Muscle of leg (tissue), 11 donors: Measurements from ENCODE around the gene GABBR2. TPM values are rescaled to one million over a fixed set of nuclear protein-coding genes. Genes with fewer than 3 reads are reported as not detected.
"Not testable (repeated sequence)": the region's sequence is repeated elsewhere in the genome, so short reads cannot be mapped to it uniquely, and the experiment has no call there.

ENCODE experiments used
- DNase-seq: peaks from one replicate; pipeline ENCODE4 v3.0.0; 2013
- H3K27ac ChIP-seq: one replicate; pipeline ENCODE4 v1.5.1; 2013; ENCODE audit warnings: mild to moderate bottlenecking, low read length, control low read depth
- H3K27me3 ChIP-seq: one replicate; pipeline ENCODE4 v1.6.1; 2013; ENCODE audit warnings: low read length; ENCODE audit not compliant: control insufficient read depth, insufficient read depth
- H3K36me3 ChIP-seq: one replicate; pipeline ENCODE4 v1.6.1; 2013; ENCODE audit warnings: low read length; ENCODE audit not compliant: control insufficient read depth, insufficient read depth
- H3K4me1 ChIP-seq: one replicate; pipeline ENCODE4 v1.6.1; 2013; ENCODE audit warnings: low read length; ENCODE audit not compliant: control insufficient read depth, insufficient read depth
- H3K4me3 ChIP-seq: one replicate; pipeline ENCODE4 v1.5.1; 2013; ENCODE audit warnings: low read length, control low read depth
- H3K9me3 ChIP-seq: replicated peaks from 2 replicates; pipeline ENCODE4 v1.6.1; 2013; ENCODE audit warnings: low read depth, low read length; ENCODE audit not compliant: control insufficient read depth
- WGBS: methylation state at CpG from one replicate; pipeline ENCODE4 v1.1.5; 2013; ENCODE audit warnings: missing lambda C conversion rate; ENCODE audit not compliant: insufficient coverage; 5-methylcytosine and 5-hydroxymethylcytosine counted together
- polyA plus RNA-seq, 8 donors: library from polyadenylated mRNA; unstranded; fragments of 120-200 nt; gene quantifications; one replicate each; pipeline versions ENCODE4 v1.2.1 to v1.2.3, GENCODE V29; 2013; ENCODE audit warnings: inconsistent platforms in 1 of 8, low replicate concordance in 1 of 8; ENCODE audit not compliant: insufficient read length in 8 of 8, insufficient read depth in 1 of 8
- total RNA-seq: library from RNA; stranded (reverse); fragments of 120-200 nt; gene quantifications from one replicate; pipeline ENCODE4 v1.2.4, GENCODE V29; 2013

GABBR2 gene
- total and polyA plus RNA-seq, 9 donors, result 0.35 to 1.6 (median 0.89) TPM

- WGBS, result 91% methylated on average over 4 of the region's 8 CpGs
- H3K9me3 ChIP-seq, H3K4me1 ChIP-seq, H3K4me3 ChIP-seq, DNase-seq, H3K27ac ChIP-seq, H3K27me3 ChIP-seq, H3K36me3 ChIP-seq: not testable (repeated sequence)
Measured at GRCh38 chr9:98501259-98501658, 207.5 kb downstream of the GABBR2 start.

GRCh38 chr9:98500337-98500919 is 208.3 kb downstream of the GABBR2 start:
- no peaks in the 10 kb centered on the region for H3K36me3 ChIP-seq
- no peak for DNase-seq
- no peak overlapping the region for H3K27ac ChIP-seq
- peaks cover 2% of the 10 kb centered on the region for H3K27me3 ChIP-seq
- no peak overlapping the region for H3K4me3 ChIP-seq
- peaks cover 4% of the 10 kb centered on the region for H3K4me1 ChIP-seq
- 93% methylated on average over 4 of the region's 7 CpGs for WGBS
- H3K9me3 ChIP-seq, result no peaks in the 10 kb centered on the region

DNA sequence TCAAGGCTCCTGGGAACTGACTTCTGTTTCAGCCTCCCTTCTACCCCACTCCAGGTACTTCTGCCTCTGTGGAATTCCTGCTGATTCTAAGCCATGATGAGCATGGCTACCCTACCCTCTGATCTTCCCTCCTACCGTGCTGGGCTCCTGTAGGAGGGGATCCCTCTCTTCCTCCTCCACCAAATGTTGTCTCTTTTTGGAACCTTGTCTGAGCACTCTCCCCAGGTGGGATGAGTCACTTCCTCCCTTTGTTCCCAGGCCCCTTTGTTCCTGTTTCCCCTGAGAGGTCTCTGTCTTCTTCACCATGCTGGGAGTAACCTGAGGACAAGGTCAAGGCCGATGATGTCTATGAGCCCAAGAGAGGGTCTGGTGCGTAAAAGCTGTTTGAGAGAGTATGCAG is 213.2 kb downstream of the GABBR2 start:
- 65% methylated on average over 3 of the region's 3 CpGs for WGBS
- H3K36me3 ChIP-seq, result no peaks in the 10 kb centered on the region
- DNase-seq, result no peak
- no peaks in the 10 kb centered on the region for H3K9me3 ChIP-seq
- peaks cover 3% of the 10 kb centered on the region for H3K4me1 ChIP-seq
- H3K27ac ChIP-seq, result no peak overlapping the region
- no peak overlapping the region for H3K4me3 ChIP-seq
- peaks cover 2% of the 10 kb centered on the region for H3K27me3 ChIP-seq

- WGBS, result 40% methylated on average over 1 of the region's 2 CpGs
- H3K27me3 ChIP-seq, result peaks cover 2% of the 10 kb centered on the region
- no peak overlapping the region for H3K4me3 ChIP-seq
- no peaks in the 10 kb centered on the region for H3K9me3 ChIP-seq
- no peaks in the 10 kb centered on the region for H3K36me3 ChIP-seq
- no peak for DNase-seq
- H3K27ac ChIP-seq, result no peak overlapping the region
- H3K4me1 ChIP-seq, result peaks cover 3% of the 10 kb centered on the region
Measured at GRCh38 chr9:98494852-98495251, 213.9 kb downstream of the GABBR2 start.

GRCh38 chr9:98491828-98492227 is 216.9 kb downstream of the GABBR2 start:
- Histone ChIP-seq H3K27ac (no peak overlapping the region), H3K4me3 (no peak overlapping the region), H3K4me1 (peaks cover 3% of the 10 kb centered on the region), H3K36me3 (no peaks in the 10 kb centered on the region), H3K9me3 (no peaks in the 10 kb centered on the region), H3K27me3 (no peaks in the 10 kb centered on the region)
- WGBS, result 24% methylated on average over 2 of the region's 3 CpGs
- DNase-seq, result peak; percentile 68

- Histone ChIP-seq H3K27ac (no peak overlapping the region), H3K36me3 (no peaks in the 10 kb centered on the region), H3K4me3 (no peak overlapping the region), H3K9me3 (no peaks in the 10 kb centered on the region), H3K4me1 (peaks cover 3% of the 10 kb centered on the region), H3K27me3 (no peaks in the 10 kb centered on the region)
- no CpG with 5 or more reads among the region's 3 CpGs for WGBS
- no peak for DNase-seq
Measured at GRCh38 chr9:98491231-98491651, 217.5 kb downstream of the GABBR2 start.

DNA sequence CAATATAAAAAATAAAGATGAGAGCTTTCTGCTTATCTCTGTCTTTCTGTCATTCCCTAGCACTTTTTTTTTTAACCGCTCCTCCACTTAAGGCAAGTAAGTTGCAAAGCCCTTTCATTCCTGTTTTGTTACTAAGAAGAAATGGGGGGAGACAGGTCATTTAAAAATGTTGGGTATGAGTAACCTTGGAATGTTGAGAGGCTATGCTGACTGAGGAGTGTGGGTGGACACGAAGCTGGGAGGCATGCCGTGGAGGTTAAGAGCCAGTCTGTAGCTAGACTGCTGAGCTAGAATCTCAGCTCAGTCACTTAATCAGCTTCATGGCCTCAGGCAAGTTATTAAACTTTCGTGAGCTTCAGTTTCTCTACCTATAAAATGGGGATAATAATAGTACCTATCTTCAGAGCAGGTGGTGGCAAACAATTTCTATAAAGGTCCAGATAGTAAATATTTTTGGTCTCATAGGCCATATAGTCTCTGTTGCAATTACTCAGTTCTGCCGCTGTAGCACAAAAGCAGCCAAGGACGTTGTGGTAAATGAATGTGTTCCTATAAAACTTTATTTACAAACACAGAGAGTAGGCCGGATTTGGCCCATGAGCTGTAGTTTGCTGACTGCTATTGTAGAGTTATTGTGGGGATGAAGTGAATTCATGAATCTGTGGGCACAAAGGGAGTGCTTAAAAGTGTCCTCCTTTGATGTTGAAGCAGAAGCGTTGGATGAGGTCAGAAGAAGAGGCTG is 220.0 kb downstream of the GABBR2 start:
- Histone ChIP-seq H3K36me3 (no peaks in the 10 kb centered on the region), H3K27ac (no peak overlapping the region), H3K9me3 (no peaks in the 10 kb centered on the region), H3K27me3 (no peaks in the 10 kb centered on the region), H3K4me1 (peaks cover 3% of the 10 kb centered on the region), H3K4me3 (no peak overlapping the region)
- DNase-seq, result no peak
- WGBS, result 83% methylated on average over 3 of the region's 8 CpGs

- Histone ChIP-seq H3K4me1 (no peaks in the 10 kb centered on the region), H3K27ac (no peak overlapping the region), H3K36me3 (no peaks in the 10 kb centered on the region), H3K4me3 (no peak overlapping the region), H3K9me3 (no peaks in the 10 kb centered on the region), H3K27me3 (no peaks in the 10 kb centered on the region)
- no peak for DNase-seq
- 69% methylated on average over 4 of the region's 4 CpGs for WGBS
Measured at GRCh38 chr9:98485706-98486105, 223.0 kb downstream of the GABBR2 start.

- H3K36me3 ChIP-seq, result no peaks in the 10 kb centered on the region
- 26% methylated on average over 5 of the region's 5 CpGs for WGBS
- no peak overlapping the region for H3K27ac ChIP-seq
- H3K4me3 ChIP-seq, result no peak overlapping the region
- no peak for DNase-seq
- H3K27me3 ChIP-seq, result no peaks in the 10 kb centered on the region
- H3K9me3 ChIP-seq, result no peaks in the 10 kb centered on the region
- H3K4me1 ChIP-seq, result no peaks in the 10 kb centered on the region
Measured at GRCh38 chr9:98484162-98484561, 224.6 kb downstream of the GABBR2 start.

DNA sequence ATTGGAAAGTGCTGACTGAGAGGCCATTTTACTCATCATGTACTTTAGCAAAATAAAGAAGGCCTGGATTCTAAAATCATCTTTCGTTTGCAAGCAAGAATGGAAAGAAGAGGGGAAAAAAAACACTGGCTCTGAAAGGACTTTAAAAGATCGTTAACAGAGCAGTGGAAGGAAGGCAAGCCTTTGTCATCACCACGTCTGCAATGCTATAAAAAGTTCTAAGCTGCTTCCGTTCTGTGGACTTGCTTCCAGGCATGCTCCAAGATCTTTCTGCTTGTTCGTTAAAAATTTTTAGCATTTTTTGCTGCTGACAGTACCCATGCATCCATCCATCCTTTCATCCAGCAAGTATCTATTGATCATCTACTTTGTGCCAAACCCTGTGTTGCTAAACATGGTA is 226.5 kb downstream of the GABBR2 start:
- no peak overlapping the region for H3K4me3 ChIP-seq
- DNase-seq, result no peak
- no peaks in the 10 kb centered on the region for H3K36me3 ChIP-seq
- no peak overlapping the region for H3K27ac ChIP-seq
- no peaks in the 10 kb centered on the region for H3K9me3 ChIP-seq
- H3K4me1 ChIP-seq, result peaks cover 5% of the 10 kb centered on the region
- WGBS, result 49% methylated on average over 3 of the region's 5 CpGs
- H3K27me3 ChIP-seq, result no peaks in the 10 kb centered on the region
